Measurements from ENCODE around the gene SCARB2.

Gene SCARB2

DNA sequence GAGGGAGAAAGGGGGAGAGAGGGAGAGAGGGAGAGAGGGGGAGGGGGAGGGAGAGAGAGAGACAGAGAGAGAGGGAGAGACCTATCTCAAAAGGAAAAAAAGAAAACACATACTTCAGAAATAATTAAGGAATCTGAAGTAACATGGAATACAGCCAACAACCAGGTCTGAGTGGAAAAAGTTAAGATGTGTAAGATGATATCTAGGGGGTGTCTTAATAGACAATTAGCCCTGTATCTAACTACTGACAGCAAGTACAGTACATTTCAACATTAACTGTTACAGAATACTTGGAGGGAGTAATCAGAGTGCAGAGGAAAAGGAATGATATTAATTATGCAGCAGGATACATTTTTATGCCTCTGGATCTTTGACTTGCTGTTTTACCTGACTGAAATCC, 87.8 kb downstream of the SCARB2 start:
- H3K4me3 ChIP-seq (IDR thresholded peaks at IDR 0.05; ENCODE audit: insufficient read depth, low read depth, low read length): no peak overlapping the region
- H3K4me2 ChIP-seq: no peak overlapping the region
- H4K20me1 ChIP-seq (ENCODE audit: insufficient read depth): no peaks in the 10 kb centered on the region
- no peak overlapping the region for H2AFZ ChIP-seq (ENCODE audit: low read depth)
- H3K27ac ChIP-seq: no peak overlapping the region
- no peak overlapping the region for H3K9ac ChIP-seq
- no peaks in the 10 kb centered on the region for H3K4me1 ChIP-seq (ENCODE audit: low read depth, poor library complexity, severe bottlenecking)
- TF ChIP-seq, protein P1, sequence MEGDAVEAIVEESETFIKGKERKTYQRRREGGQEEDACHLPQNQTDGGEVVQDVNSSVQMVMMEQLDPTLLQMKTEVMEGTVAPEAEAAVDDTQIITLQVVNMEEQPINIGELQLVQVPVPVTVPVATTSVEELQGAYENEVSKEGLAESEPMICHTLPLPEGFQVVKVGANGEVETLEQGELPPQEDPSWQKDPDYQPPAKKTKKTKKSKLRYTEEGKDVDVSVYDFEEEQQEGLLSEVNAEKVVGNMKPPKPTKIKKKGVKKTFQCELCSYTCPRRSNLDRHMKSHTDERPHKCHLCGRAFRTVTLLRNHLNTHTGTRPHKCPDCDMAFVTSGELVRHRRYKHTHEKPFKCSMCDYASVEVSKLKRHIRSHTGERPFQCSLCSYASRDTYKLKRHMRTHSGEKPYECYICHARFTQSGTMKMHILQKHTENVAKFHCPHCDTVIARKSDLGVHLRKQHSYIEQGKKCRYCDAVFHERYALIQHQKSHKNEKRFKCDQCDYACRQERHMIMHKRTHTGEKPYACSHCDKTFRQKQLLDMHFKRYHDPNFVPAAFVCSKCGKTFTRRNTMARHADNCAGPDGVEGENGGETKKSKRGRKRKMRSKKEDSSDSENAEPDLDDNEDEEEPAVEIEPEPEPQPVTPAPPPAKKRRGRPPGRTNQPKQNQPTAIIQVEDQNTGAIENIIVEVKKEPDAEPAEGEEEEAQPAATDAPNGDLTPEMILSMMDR (conservative IDR thresholded peaks at IDR 0.05; ENCODE audit: low read depth, low read length): no peak
- H3K27me3 ChIP-seq (ENCODE audit: insufficient read depth, low read depth): no peaks in the 10 kb centered on the region
- H3K36me3 ChIP-seq (ENCODE audit: insufficient read depth): peaks cover 18% of the 10 kb centered on the region
- H3K79me2 ChIP-seq (ENCODE audit: insufficient read depth, low read depth): no peaks in the 10 kb centered on the region

DNA sequence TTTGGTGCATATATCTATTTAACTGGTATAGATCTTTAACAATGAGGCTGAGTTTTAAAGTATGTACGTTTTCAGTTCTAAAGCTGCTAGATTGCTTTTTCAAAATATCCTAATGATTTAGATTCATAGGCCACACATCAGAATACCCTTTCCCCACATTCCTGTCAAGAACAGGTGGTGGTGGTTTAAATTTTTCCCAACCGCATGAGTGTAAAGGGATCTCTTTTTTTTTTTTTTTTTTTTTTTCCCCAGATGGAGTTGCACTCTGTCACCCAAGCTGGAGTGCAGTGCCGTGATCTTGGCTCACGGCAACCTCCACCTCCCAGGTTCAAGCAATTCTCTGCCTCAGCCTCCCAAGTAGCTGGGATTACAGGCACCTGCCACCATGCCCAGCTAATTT, 93.4 kb downstream of the SCARB2 start:
- Histone ChIP-seq H3K27me3 (ENCODE audit: insufficient read depth, low read depth) (no peaks in the 10 kb centered on the region), H4K20me1 (ENCODE audit: insufficient read depth) (no peaks in the 10 kb centered on the region), H3K9ac (no peak overlapping the region), H3K27ac (no peak overlapping the region), H3K4me3 (IDR thresholded peaks at IDR 0.05; ENCODE audit: insufficient read depth, low read depth, low read length) (no peak overlapping the region), H3K36me3 (ENCODE audit: insufficient read depth) (peaks cover 25% of the 10 kb centered on the region; the same call in 1 of the 2 replicates), H2AFZ (ENCODE audit: low read depth) (no peak overlapping the region), H3K4me1 (ENCODE audit: low read depth, poor library complexity, severe bottlenecking) (no peaks in the 10 kb centered on the region), H3K79me2 (ENCODE audit: insufficient read depth, low read depth) (no peaks in the 10 kb centered on the region), H3K4me2 (no peak overlapping the region)
- TF ChIP-seq, protein P1 (conservative IDR thresholded peaks at IDR 0.05; ENCODE audit: low read depth, low read length): no peak

DNA sequence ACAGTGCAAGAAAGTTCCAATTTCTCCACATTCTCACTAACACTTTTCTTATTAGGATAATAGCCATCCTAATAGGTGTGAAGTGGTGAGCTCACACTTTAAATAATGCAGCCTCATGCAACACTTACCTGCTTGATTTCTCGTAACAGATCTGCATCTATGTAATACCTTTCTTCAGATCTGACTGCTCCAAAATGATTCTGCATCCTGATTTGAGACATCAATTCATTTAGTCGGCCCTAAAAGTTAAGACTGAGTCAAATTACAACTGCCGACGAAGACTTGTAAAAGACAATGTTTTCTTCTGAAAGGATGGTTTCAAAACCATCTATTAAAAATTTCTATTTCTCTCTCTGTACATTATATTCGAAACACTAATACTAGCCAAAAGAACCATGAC, 96.1 kb downstream of the SCARB2 start:
- Histone ChIP-seq H3K9ac (no peak overlapping the region), H3K27me3 (ENCODE audit: insufficient read depth, low read depth) (no peaks in the 10 kb centered on the region), H3K4me1 (ENCODE audit: low read depth, poor library complexity, severe bottlenecking) (no peaks in the 10 kb centered on the region), H3K27ac (no peak overlapping the region), H4K20me1 (ENCODE audit: insufficient read depth) (no peaks in the 10 kb centered on the region), H3K4me3 (IDR thresholded peaks at IDR 0.05; ENCODE audit: insufficient read depth, low read depth, low read length) (no peak overlapping the region), H2AFZ (ENCODE audit: low read depth) (no peak overlapping the region), H3K4me2 (no peak overlapping the region), H3K36me3 (ENCODE audit: insufficient read depth) (peaks cover 17% of the 10 kb centered on the region; the same call in 1 of the 2 replicates), H3K79me2 (ENCODE audit: insufficient read depth, low read depth) (no peaks in the 10 kb centered on the region)
- TF ChIP-seq, protein P1 (conservative IDR thresholded peaks at IDR 0.05; ENCODE audit: low read depth, low read length): no peak

DNA sequence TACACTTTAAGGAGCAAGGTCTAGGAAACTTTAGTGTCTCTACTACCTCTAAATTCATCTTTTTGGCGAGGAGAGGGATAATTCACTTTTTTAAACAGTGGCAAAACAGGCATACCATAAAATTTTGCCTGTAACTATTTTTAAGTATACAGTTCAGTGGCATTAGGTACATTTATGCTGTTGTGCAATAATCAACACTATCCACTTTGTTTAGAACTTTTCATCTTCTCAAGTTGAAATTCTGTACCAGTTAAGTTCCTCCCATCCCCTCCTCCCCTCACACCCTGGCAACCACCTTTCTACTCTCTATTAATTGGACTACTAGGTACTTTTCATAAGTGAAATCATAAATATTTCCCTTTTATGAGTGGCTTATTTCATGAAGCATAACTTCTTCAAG, 96.8 kb downstream of the SCARB2 start:
- no peaks in the 10 kb centered on the region for H3K27me3 ChIP-seq (ENCODE audit: insufficient read depth, low read depth)
- no peaks in the 10 kb centered on the region for H3K79me2 ChIP-seq (ENCODE audit: insufficient read depth, low read depth)
- no peak overlapping the region for H3K4me2 ChIP-seq
- H3K9ac ChIP-seq: no peak overlapping the region
- no peak overlapping the region for H3K27ac ChIP-seq
- no peaks in the 10 kb centered on the region for H4K20me1 ChIP-seq (ENCODE audit: insufficient read depth)
- TF ChIP-seq, protein P1 (conservative IDR thresholded peaks at IDR 0.05; ENCODE audit: low read depth, low read length): no peak
- no peak overlapping the region for H2AFZ ChIP-seq (ENCODE audit: low read depth)
- no peak overlapping the region for H3K4me3 ChIP-seq (IDR thresholded peaks at IDR 0.05; ENCODE audit: insufficient read depth, low read depth, low read length)
- peaks cover 10% of the 10 kb centered on the region; the same call in 1 of the 2 replicates for H3K36me3 ChIP-seq (ENCODE audit: insufficient read depth)
- no peaks in the 10 kb centered on the region for H3K4me1 ChIP-seq (ENCODE audit: low read depth, poor library complexity, severe bottlenecking)

Measured in KMS-11 (cell line).